PC-9 (cell line): Measurements from ENCODE around the gene TNK2.

Source experiments
- CTCF ChIP-seq: fragments of 200-600 bp; sonication (generic); conservative IDR thresholded peaks from 2 replicates; pipeline ENCODE4 v1.6.1; 2017; ENCODE audit warnings: mixed run types, antibody characterized with exemption, mild to moderate bottlenecking, moderate library complexity
- EZH2 ChIP-seq: fragments of 200-600 bp; sonication (generic); IDR thresholded peaks from 2 replicates; pipeline ENCODE4 v1.8.0; 2017; ENCODE audit warnings: antibody characterized with exemption, low read depth

GRCh38 chr3:195893044-195893395, 15.3 kb downstream of the TNK2 start:
- no peak for TF ChIP-seq CTCF
- TF ChIP-seq EZH2: no peak
